ENCODE data around the gene CHST1. TPM values are rescaled to one million over a fixed set of nuclear protein-coding genes. Genes with fewer than 3 reads are reported as not detected.

CHST1 gene
- polyA plus RNA-seq, 2 of the 4 experiments (the other 2 are of a cell fraction), result 0.40 to 0.89 TPM

DNA sequence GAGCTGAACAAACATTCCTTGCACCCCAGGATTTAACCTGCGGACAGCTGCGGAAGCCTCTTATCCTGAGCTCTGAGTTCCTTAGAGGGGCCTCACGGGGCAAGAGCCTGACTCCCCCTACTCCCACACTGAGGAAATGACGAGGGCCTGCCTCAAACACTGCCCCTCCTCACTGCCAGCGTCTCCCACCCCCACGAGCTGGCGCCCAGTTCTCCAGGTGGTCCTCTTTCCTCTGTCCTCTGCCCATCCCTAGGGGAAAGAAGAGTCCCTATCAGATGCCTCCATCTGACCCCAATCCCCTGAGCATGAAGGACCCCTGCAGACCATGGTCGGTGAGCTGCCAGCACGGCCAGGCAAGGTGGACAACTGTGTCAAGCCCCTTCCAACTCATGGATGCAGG lies 14.3 kb downstream of the CHST1 start:
- Histone ChIP-seq H3K27ac (no peak overlapping the region), H3K4me3 (no peak overlapping the region), H3K9me3 (no peaks in the 10 kb centered on the region), H3K4me1 (no peaks in the 10 kb centered on the region), H3K4me2 (no peak overlapping the region)
- DNase-seq (ENCODE audit: low read depth in 1 of 2, low spot score in 1 of 2), result no peak
- WGBS (ENCODE audit: missing lambda C conversion rate), result 42% methylated on average over 9 of the region's 9 CpGs
- TF ChIP-seq, protein P1, sequence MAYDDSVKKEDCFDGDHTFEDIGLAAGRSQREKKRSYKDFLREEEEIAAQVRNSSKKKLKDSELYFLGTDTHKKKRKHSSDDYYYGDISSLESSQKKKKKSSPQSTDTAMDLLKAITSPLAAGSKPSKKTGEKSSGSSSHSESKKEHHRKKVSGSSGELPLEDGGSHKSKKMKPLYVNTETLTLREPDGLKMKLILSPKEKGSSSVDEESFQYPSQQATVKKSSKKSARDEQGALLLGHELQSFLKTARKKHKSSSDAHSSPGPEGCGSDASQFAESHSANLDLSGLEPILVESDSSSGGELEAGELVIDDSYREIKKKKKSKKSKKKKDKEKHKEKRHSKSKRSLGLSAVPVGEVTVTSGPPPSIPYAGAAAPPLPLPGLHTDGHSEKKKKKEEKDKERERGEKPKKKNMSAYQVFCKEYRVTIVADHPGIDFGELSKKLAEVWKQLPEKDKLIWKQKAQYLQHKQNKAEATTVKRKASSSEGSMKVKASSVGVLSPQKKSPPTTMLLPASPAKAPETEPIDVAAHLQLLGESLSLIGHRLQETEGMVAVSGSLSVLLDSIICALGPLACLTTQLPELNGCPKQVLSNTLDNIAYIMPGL (CRISPR knock-in tag; IDR thresholded peaks at IDR 0.05; ENCODE audit: borderline replicate concordance), result no peak
- TF ChIP-seq JUN (IDR thresholded peaks at IDR 0.05), result no peak
- no peak for TF ChIP-seq FOSL2 (IDR thresholded peaks at IDR 0.05)
- no peak for TF ChIP-seq FOSL2 (CRISPR knock-in tag; IDR thresholded peaks at IDR 0.05)
- no peak for TF ChIP-seq HDAC2 (IDR thresholded peaks at IDR 0.05)
- TF ChIP-seq, protein P2, sequence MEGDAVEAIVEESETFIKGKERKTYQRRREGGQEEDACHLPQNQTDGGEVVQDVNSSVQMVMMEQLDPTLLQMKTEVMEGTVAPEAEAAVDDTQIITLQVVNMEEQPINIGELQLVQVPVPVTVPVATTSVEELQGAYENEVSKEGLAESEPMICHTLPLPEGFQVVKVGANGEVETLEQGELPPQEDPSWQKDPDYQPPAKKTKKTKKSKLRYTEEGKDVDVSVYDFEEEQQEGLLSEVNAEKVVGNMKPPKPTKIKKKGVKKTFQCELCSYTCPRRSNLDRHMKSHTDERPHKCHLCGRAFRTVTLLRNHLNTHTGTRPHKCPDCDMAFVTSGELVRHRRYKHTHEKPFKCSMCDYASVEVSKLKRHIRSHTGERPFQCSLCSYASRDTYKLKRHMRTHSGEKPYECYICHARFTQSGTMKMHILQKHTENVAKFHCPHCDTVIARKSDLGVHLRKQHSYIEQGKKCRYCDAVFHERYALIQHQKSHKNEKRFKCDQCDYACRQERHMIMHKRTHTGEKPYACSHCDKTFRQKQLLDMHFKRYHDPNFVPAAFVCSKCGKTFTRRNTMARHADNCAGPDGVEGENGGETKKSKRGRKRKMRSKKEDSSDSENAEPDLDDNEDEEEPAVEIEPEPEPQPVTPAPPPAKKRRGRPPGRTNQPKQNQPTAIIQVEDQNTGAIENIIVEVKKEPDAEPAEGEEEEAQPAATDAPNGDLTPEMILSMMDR (IDR thresholded peaks at IDR 0.05), result no peak
- no peak for TF ChIP-seq RAD21 (conservative IDR thresholded peaks at IDR 0.05 in 1 of 2, IDR thresholded peaks at IDR 0.05 in 1 of 2)
- ChIA-PET POLR2A (no interaction called here), CTCF (interaction anchor here (0.6 to 11.4 kb wide), 4 partner anchors 120 to 280 kb away, joined by 4 to 149 read pairs (median 4); no protein-coding TSS in a partner anchor)
- no peak for ATAC-seq
- no peak for FAIRE-seq

GRCh38 chr11:45650166-45651095 lies 15.0 kb downstream of the CHST1 start:
- no peak for TF ChIP-seq FOSL2 (IDR thresholded peaks at IDR 0.05)
- TF ChIP-seq FOSL2 (CRISPR knock-in tag; IDR thresholded peaks at IDR 0.05), result no peak
- no peak for TF ChIP-seq MAFK (IDR thresholded peaks at IDR 0.05; ENCODE audit: partially characterized antibody)
- no peak for TF ChIP-seq KDM5A (IDR thresholded peaks at IDR 0.05)
- no peak for TF ChIP-seq NFE2L2 (conservative IDR thresholded peaks at IDR 0.05; ENCODE audit: low read length)
- TF ChIP-seq PBX3 (IDR thresholded peaks at IDR 0.05), result no peak
- TF ChIP-seq KDM1A (IDR thresholded peaks at IDR 0.05; ENCODE audit: low read depth), result no peak
- H3K9me3 ChIP-seq, result no peaks in the 10 kb centered on the region
- ChIA-PET CTCF (interaction anchor here (0.6 to 2.1 kb wide), 4 partner anchors 9 to 279 kb away, joined by 3 to 5 read pairs (median 4); no protein-coding TSS in a partner anchor), POLR2A (no interaction called here)
- H3K27ac ChIP-seq, result no peak overlapping the region
- FAIRE-seq, result no peak
- no peak overlapping the region for H3K4me2 ChIP-seq
- no peaks in the 10 kb centered on the region for H3K4me1 ChIP-seq
- DNase-seq (ENCODE audit: low read depth in 1 of 2, low spot score in 1 of 2), result no peak
- WGBS (ENCODE audit: missing lambda C conversion rate), result 75% methylated on average over 61 of the region's 75 CpGs
- H3K4me3 ChIP-seq, result no peak overlapping the region
- no peak for ATAC-seq

DNA sequence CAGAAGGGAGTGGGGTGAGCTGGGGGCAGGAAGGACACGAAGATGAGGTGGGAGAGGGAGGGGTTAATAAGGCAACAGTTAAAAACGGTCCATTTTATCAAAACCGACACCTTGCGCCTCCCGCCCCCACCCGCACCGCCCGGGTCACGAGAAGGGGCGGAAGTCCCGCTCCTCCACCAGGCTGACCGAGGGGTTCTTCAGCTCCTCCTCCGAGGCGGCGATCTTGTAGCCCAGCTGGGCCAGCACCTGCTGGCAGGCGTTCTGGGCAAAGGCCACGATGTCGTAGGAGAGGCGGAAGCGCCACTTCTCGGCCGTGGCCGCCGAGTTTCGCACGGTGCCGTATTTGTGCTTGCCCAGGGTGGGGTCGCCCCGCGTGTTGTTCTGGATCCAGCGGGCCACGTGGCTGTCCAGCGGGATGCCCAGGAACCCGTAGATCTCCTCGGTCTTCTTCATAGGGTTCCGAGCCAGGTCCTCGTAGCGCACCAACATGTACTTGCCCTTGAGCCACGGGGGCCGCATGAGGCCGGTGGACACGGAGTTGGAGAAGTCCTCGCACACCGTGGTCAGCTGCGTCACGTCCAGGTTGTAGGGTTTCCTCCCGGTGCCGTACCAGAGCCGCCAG lies 15.8 kb downstream of the CHST1 start:
- CTCF ChIA-PET, result interaction anchor here (0.8 to 2.1 kb wide), 3 partner anchors 10 to 278 kb away, joined by 3 to 5 read pairs (median 3); no protein-coding TSS in a partner anchor
- WGBS (ENCODE audit: missing lambda C conversion rate), result 77% methylated on average over 48 of the region's 49 CpGs

More for the DNA sequence above, 15.8 kb downstream of the CHST1 start:
- POLR2A ChIA-PET, result no interaction called here
- no peak overlapping the region for H3K27ac ChIP-seq
- no peaks in the 10 kb centered on the region for H3K4me1 ChIP-seq
- FAIRE-seq, result no peak
- H3K9me3 ChIP-seq, result no peaks in the 10 kb centered on the region
- TF ChIP-seq, protein P3, sequence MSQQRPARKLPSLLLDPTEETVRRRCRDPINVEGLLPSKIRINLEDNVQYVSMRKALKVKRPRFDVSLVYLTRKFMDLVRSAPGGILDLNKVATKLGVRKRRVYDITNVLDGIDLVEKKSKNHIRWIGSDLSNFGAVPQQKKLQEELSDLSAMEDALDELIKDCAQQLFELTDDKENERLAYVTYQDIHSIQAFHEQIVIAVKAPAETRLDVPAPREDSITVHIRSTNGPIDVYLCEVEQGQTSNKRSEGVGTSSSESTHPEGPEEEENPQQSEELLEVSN (IDR thresholded peaks at IDR 0.05; ENCODE audit: borderline replicate concordance, low read depth), result no peak
- TF ChIP-seq BCL3 (IDR thresholded peaks at IDR 0.05) (no peak), HEYL (CRISPR knock-in tag; IDR thresholded peaks at IDR 0.05) (no peak), CHD2 (IDR thresholded peaks at IDR 0.05; ENCODE audit: low read length, partially characterized antibody) (no peak), RARB (CRISPR knock-in tag; IDR thresholded peaks at IDR 0.05) (no peak)
- H3K4me3 ChIP-seq, result no peak overlapping the region
- DNase-seq (ENCODE audit: low read depth in 1 of 2, low spot score in 1 of 2), result no peak
- H3K4me2 ChIP-seq, result no peak overlapping the region
- no peak for ATAC-seq
